Caco-2 (cell line): ENCODE measurements around the gene WWP2. TPM values are rescaled to one million over a fixed set of nuclear protein-coding genes. Genes with fewer than 3 reads are reported as not detected.
A peak's percentile ranks its signal among the peaks of the same experiment; 100 is the strongest.

Experiments
- BruUV-seq: library from RNA; stranded (reverse); fragments of 400-500 nt; replicated peaks from 2 replicates; lab custom pipeline; 2021; lab: Mats Ljungman, UMichigan
- CTCF ChIA-PET: fragments of 300-600 bp; sonication (Branson Sonifier 250); formaldehyde crosslinking; loops from one replicate; lab custom pipeline; 2022; ENCODE audit warnings: antibody characterized with exemption; lab: Charles Lee
- POLR2A ChIA-PET: fragments of 300-600 bp; sonication (Branson Sonifier 250); formaldehyde crosslinking; loops from one replicate; lab custom pipeline; 2022; ENCODE audit warnings: antibody characterized with exemption; lab: Charles Lee
- DNase-seq, 2 experiments: peaks; one replicate each; pipeline versions ENCODE4 v3.0.0 to v3.0.0-alpha.2; 2020 to 2022
- H3K27me3 ChIP-seq: replicated peaks from 2 replicates; pipeline ENCODE4 v1.6.0; 2011; ENCODE audit warnings: low read length; ENCODE audit not compliant: control insufficient read depth, insufficient read depth
- H3K36me3 ChIP-seq: 2 replicates; pipeline ENCODE4 v1.5.1; 2011; ENCODE audit warnings: low read length; ENCODE audit not compliant: control insufficient read depth, insufficient read depth
- H3K4me1 ChIP-seq: fragments of 250-450 bp; sonication (Bioruptor Pico); 2 replicates; pipeline ENCODE4 v1.5.1; 2020; ENCODE audit warnings: mild to moderate bottlenecking
- H3K4me3 ChIP-seq: 2 replicates; pipeline ENCODE4 v1.5.1; 2011; ENCODE audit warnings: low read depth, mild to moderate bottlenecking, control low read depth, low read length
- H3K9me3 ChIP-seq: fragments of 250-450 bp; sonication (Bioruptor Pico); 2 replicates; pipeline ENCODE4 v1.5.1; 2020; ENCODE audit warnings: mild to moderate bottlenecking, moderate library complexity
- H3K27ac Mint-ChIP-seq: one replicate; pipeline ENCODE4 v1.8.0; 2022; ENCODE audit warnings: mixed read lengths; ENCODE audit not compliant: unreplicated experiment
- H3K27me3 Mint-ChIP-seq: one replicate; pipeline ENCODE4 v1.8.0; 2022; ENCODE audit warnings: mixed read lengths; ENCODE audit not compliant: insufficient read depth, unreplicated experiment
- H3K36me3 Mint-ChIP-seq: one replicate; pipeline ENCODE4 v1.8.0; 2022; ENCODE audit warnings: mild to moderate bottlenecking, mixed read lengths; ENCODE audit not compliant: insufficient read depth, unreplicated experiment
- H3K4me1 Mint-ChIP-seq: one replicate; pipeline ENCODE4 v1.8.0; 2022; ENCODE audit warnings: low read depth, mixed read lengths; ENCODE audit not compliant: unreplicated experiment
- H3K4me3 Mint-ChIP-seq: one replicate; pipeline ENCODE4 v1.8.0; 2022; ENCODE audit warnings: mild to moderate bottlenecking, moderate library complexity, mixed read lengths; ENCODE audit not compliant: unreplicated experiment
- H3K9me3 Mint-ChIP-seq: one replicate; pipeline ENCODE4 v1.8.0; 2022; ENCODE audit warnings: mixed read lengths; ENCODE audit not compliant: unreplicated experiment
- intact Hi-C: fragments of 100-400 bp; cut with micrococcal nuclease; formaldehyde crosslinking; loops from one replicate; pipeline ENCODE4 v1.10.0; 2022; ENCODE audit not compliant: unreplicated experiment
- total RNA-seq: library from RNA; stranded (reverse); gene quantifications from 2 replicates; pipeline ENCODE4 v1.2.3, GENCODE V29; 2022
- TF ChIP-seq, protein P1 (sequence below), 2 experiments: fragments of 200-600 bp in 1 of 2; IDR thresholded peaks; 1 replicate in 1 of 2; 2 replicates in 1 of 2; pipeline versions ENCODE4 v1.5.1 to v1.8.0; 2011 to 2022; ENCODE audit warnings: antibody characterized with exemption in 1 of 2, control low read depth in 1 of 2, inconsistent platforms in 1 of 2, low read depth in 1 of 2, low read length in 1 of 2, mild to moderate bottlenecking in 1 of 2, moderate library complexity in 1 of 2; ENCODE audit not compliant: insufficient read depth in 1 of 2, severe bottlenecking in 1 of 2, unreplicated experiment in 1 of 2

WWP2 gene
- total RNA-seq, 1 experiment from 2014 or later = 39.7 TPM

DNA sequence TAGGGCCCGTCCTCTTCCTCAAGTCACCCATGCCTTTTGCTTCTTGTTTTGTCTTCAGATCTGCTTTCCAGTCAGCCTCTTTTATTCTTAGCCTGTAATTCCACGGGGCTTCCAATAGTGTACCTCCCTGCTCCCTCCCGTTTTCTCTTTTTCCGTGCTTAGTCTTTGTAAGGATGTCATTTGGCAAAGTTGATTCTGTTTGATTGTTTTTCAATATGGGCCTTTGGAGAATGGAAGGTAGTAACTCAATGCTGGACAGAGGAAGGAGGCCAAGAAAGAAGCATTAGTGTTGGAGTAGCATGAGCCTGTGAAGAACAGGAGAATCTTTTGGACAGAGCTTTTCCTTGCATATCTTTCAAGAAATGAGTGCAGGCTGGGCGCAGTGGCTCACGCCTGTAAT lies 6.5 kb downstream of the WWP2 start:
- no TSS peak for BruUV-seq
- Mint-ChIP-seq H3K27ac (peak overlapping the region; percentile 22), H3K4me1 (peaks cover under 1% of the 10 kb centered on the region), H3K9me3 (peaks cover 15% of the 10 kb centered on the region), H3K27me3 (no peaks in the 10 kb centered on the region), H3K4me3 (no peak overlapping the region), H3K36me3 (peaks cover 14% of the 10 kb centered on the region)
- Histone ChIP-seq H3K36me3 (no peaks in the 10 kb centered on the region), H3K4me3 (no peak overlapping the region), H3K27me3 (no peaks in the 10 kb centered on the region), H3K4me1 (no peaks in the 10 kb centered on the region), H3K9me3 (no peaks in the 10 kb centered on the region)
- intact Hi-C loops = no loop called here
- POLR2A ChIA-PET = no interaction called here
- no peak for DNase-seq
- CTCF ChIA-PET = no interaction called here
- TF ChIP-seq, protein P1, sequence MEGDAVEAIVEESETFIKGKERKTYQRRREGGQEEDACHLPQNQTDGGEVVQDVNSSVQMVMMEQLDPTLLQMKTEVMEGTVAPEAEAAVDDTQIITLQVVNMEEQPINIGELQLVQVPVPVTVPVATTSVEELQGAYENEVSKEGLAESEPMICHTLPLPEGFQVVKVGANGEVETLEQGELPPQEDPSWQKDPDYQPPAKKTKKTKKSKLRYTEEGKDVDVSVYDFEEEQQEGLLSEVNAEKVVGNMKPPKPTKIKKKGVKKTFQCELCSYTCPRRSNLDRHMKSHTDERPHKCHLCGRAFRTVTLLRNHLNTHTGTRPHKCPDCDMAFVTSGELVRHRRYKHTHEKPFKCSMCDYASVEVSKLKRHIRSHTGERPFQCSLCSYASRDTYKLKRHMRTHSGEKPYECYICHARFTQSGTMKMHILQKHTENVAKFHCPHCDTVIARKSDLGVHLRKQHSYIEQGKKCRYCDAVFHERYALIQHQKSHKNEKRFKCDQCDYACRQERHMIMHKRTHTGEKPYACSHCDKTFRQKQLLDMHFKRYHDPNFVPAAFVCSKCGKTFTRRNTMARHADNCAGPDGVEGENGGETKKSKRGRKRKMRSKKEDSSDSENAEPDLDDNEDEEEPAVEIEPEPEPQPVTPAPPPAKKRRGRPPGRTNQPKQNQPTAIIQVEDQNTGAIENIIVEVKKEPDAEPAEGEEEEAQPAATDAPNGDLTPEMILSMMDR (IDR thresholded peaks at IDR 0.05; ENCODE audit: insufficient read depth in 1 of 2, low read depth in 1 of 2, low read length in 1 of 2, severe bottlenecking in 1 of 2, unreplicated experiment in 1 of 2) = no peak

DNA sequence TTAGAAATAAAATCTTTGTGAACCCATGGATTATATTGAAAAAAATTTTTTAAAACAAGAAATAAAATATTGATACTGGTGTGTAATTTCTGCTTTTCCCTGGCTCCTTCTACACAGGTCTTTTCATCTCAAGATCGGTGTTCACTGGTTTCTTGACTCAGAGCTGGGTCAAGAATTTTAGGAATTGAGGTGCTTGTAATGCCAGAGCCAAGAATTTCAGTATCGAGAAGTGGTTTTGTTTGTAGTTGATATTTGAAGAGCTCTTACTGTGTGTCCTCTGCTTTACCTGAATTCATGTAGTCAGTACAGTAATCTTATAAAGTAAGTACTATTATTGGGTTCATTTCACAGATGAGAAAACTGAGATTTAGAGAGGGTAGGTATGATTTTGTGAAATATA lies 7.3 kb downstream of the WWP2 start:
- intact Hi-C loops = no loop called here
- CTCF ChIA-PET = interaction anchor here (0.6 kb wide), 1 partner anchor 14 kb away, joined by 3 read pairs; the partner anchor contains the start of gene NOB1
- Histone ChIP-seq H3K9me3 (no peaks in the 10 kb centered on the region), H3K27me3 (no peaks in the 10 kb centered on the region), H3K4me3 (no peak overlapping the region), H3K4me1 (no peaks in the 10 kb centered on the region), H3K36me3 (no peaks in the 10 kb centered on the region)
- Mint-ChIP-seq H3K27ac (no peak overlapping the region), H3K4me1 (no peaks in the 10 kb centered on the region), H3K9me3 (peaks cover 15% of the 10 kb centered on the region), H3K27me3 (no peaks in the 10 kb centered on the region), H3K36me3 (peaks cover 14% of the 10 kb centered on the region), H3K4me3 (no peak overlapping the region)
- no peak for DNase-seq
- BruUV-seq = no TSS peak
- POLR2A ChIA-PET = no interaction called here
- TF ChIP-seq, protein P1 (IDR thresholded peaks at IDR 0.05; ENCODE audit: insufficient read depth in 1 of 2, low read depth in 1 of 2, low read length in 1 of 2, severe bottlenecking in 1 of 2, unreplicated experiment in 1 of 2) = no peak

DNA sequence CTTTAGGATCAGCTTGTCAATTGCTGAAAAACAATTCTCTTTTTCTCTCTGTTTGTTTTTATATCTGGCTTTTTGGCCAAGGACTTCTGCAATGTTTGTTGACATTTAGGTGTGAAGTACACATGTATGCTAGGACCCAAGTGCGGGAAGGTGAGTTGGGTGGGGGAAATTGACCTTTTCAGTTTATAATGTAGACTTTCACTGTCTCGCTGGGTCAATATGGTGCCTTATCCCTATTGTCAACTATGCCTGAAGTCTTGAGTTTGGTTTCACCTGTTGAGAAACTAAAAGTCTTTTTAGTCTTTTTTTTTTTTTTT lies 9.5 kb downstream of the WWP2 start:
- Histone ChIP-seq H3K36me3 (no peaks in the 10 kb centered on the region), H3K27me3 (no peaks in the 10 kb centered on the region), H3K9me3 (peaks cover 9% of the 10 kb centered on the region; the same call in 1 of the 2 replicates), H3K4me1 (no peaks in the 10 kb centered on the region), H3K4me3 (no peak overlapping the region)
- POLR2A ChIA-PET = no interaction called here
- DNase-seq = no peak
- Mint-ChIP-seq H3K4me1 (no peaks in the 10 kb centered on the region), H3K27me3 (no peaks in the 10 kb centered on the region), H3K27ac (no peak overlapping the region), H3K9me3 (peaks cover 25% of the 10 kb centered on the region), H3K36me3 (peaks cover 6% of the 10 kb centered on the region), H3K4me3 (no peak overlapping the region)
- BruUV-seq = no TSS peak
- TF ChIP-seq, protein P1 (IDR thresholded peaks at IDR 0.05; ENCODE audit: insufficient read depth in 1 of 2, low read depth in 1 of 2, low read length in 1 of 2, severe bottlenecking in 1 of 2, unreplicated experiment in 1 of 2) = no peak
- intact Hi-C loops = no loop called here
- CTCF ChIA-PET = no interaction called here
